ENCODE results near the gene PSPN. TPM values are rescaled to one million over a fixed set of nuclear protein-coding genes. Genes with fewer than 3 reads are reported as not detected.

PSPN gene
- total RNA-seq, 1 experiment from 2014 or later: 3.4 TPM

GRCh38 chr19:6352381-6353165, 23.2 kb downstream of the PSPN start:
- Histone ChIP-seq H3K4me2 (ENCODE audit: low read length) (no peak overlapping the region), H3K4me3 (replicated peaks in 1 of 2; ENCODE audit: low read depth in 1 of 2, low read length in 2 of 2) (no peak overlapping the region), H4K20me1 (ENCODE audit: insufficient read depth) (no peaks in the 10 kb centered on the region), H3K27me3 (ENCODE audit: insufficient read depth, low read length) (0 out of 2 replicates have a peak, but pooled peaks cover 4% of the 10 kb centered on the region), H3K9me3 (ENCODE audit: control insufficient read depth in 1 of 2, insufficient read depth in 1 of 2, low read depth in 1 of 2, low read length in 2 of 2) (peaks cover 0 to 7% of the 10 kb centered on the region in 2 experiments; a peak in 1 of 4 replicates), H3K4me1 (ENCODE audit: control insufficient read depth in 1 of 2, insufficient read depth in 2 of 2, low read length in 2 of 2) (no peaks in the 10 kb centered on the region; a peak in 1 of 4 replicates), H3K27ac (ENCODE audit: low read depth, low read length) (no peak overlapping the region), H3K36me3 (ENCODE audit: control insufficient read depth in 1 of 2, insufficient read depth in 2 of 2, low read length in 2 of 2) (no peaks in the 10 kb centered on the region), H3K9ac (ENCODE audit: low read length) (no peak overlapping the region), H3K79me2 (ENCODE audit: insufficient read depth, low read length) (no peaks in the 10 kb centered on the region), H3K9me2 (ENCODE audit: insufficient read depth) (no peaks in the 10 kb centered on the region), H2AFZ (ENCODE audit: low read depth, low read length, poor library complexity, severe bottlenecking) (no peak overlapping the region)
- TF ChIP-seq JUND (IDR thresholded peaks at IDR 0.05) (no peak), POLR2AphosphoS5 (IDR thresholded peaks at IDR 0.05; ENCODE audit: low read depth, low read length) (no peak), CBX3 (IDR thresholded peaks at IDR 0.05; ENCODE audit: low read depth) (no peak), RAD21 (IDR thresholded peaks at IDR 0.05; ENCODE audit: low read depth) (no peak), TCF7L2 (IDR thresholded peaks at IDR 0.05; ENCODE audit: borderline replicate concordance, extremely low read depth, insufficient read depth, insufficient read length) (no peak), SP1 (IDR thresholded peaks at IDR 0.05; ENCODE audit: low read depth) (no peak), ELF1 (IDR thresholded peaks at IDR 0.05; ENCODE audit: borderline replicate concordance, low read depth) (no peak), CEBPB (IDR thresholded peaks at IDR 0.05; ENCODE audit: low read depth) (no peak), POLR2A (IDR thresholded peaks at IDR 0.05; ENCODE audit: borderline replicate concordance, extremely low read depth, insufficient read depth, insufficient read length) (no peak), ZNF274 (IDR thresholded peaks at IDR 0.05; ENCODE audit: low read depth, low read length) (no peak), YY1 (IDR thresholded peaks at IDR 0.05; ENCODE audit: extremely low read depth, insufficient replicate concordance, low read depth, low read length) (no peak)
- TF ChIP-seq, protein P1, sequence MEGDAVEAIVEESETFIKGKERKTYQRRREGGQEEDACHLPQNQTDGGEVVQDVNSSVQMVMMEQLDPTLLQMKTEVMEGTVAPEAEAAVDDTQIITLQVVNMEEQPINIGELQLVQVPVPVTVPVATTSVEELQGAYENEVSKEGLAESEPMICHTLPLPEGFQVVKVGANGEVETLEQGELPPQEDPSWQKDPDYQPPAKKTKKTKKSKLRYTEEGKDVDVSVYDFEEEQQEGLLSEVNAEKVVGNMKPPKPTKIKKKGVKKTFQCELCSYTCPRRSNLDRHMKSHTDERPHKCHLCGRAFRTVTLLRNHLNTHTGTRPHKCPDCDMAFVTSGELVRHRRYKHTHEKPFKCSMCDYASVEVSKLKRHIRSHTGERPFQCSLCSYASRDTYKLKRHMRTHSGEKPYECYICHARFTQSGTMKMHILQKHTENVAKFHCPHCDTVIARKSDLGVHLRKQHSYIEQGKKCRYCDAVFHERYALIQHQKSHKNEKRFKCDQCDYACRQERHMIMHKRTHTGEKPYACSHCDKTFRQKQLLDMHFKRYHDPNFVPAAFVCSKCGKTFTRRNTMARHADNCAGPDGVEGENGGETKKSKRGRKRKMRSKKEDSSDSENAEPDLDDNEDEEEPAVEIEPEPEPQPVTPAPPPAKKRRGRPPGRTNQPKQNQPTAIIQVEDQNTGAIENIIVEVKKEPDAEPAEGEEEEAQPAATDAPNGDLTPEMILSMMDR (IDR thresholded peaks at IDR 0.05 in 2 of 3, conservative IDR thresholded peaks at IDR 0.05 in 1 of 3; ENCODE audit: borderline replicate concordance in 1 of 3, insufficient read depth in 1 of 3, low read depth in 2 of 3, low read length in 2 of 3): no peak
- ATAC-seq: no peak
- POLR2A ChIA-PET: interaction anchor here (0.7 kb wide), 1 partner anchor 17 kb away, joined by 3 read pairs; no protein-coding TSS in a partner anchor
- no TSS peak for BruUV-seq (replicated peaks)
- no peak for DNase-seq (ENCODE audit: low read depth, low spot score)
- intact Hi-C loops (cut with micrococcal nuclease): loop anchor here (5.0 kb wide), 1 partner anchor 135 kb away; no protein-coding TSS in a partner anchor
- RAD21 ChIA-PET (ENCODE audit: low non-redundant PET in 1 of 2, low total read pairs in 2 of 2, uncharacterized antibody in 2 of 2, unreplicated experiment in 2 of 2): no interaction called here
- CTCF ChIA-PET: no interaction called here
